Measurements from ENCODE around the gene HAS3.

DNA sequence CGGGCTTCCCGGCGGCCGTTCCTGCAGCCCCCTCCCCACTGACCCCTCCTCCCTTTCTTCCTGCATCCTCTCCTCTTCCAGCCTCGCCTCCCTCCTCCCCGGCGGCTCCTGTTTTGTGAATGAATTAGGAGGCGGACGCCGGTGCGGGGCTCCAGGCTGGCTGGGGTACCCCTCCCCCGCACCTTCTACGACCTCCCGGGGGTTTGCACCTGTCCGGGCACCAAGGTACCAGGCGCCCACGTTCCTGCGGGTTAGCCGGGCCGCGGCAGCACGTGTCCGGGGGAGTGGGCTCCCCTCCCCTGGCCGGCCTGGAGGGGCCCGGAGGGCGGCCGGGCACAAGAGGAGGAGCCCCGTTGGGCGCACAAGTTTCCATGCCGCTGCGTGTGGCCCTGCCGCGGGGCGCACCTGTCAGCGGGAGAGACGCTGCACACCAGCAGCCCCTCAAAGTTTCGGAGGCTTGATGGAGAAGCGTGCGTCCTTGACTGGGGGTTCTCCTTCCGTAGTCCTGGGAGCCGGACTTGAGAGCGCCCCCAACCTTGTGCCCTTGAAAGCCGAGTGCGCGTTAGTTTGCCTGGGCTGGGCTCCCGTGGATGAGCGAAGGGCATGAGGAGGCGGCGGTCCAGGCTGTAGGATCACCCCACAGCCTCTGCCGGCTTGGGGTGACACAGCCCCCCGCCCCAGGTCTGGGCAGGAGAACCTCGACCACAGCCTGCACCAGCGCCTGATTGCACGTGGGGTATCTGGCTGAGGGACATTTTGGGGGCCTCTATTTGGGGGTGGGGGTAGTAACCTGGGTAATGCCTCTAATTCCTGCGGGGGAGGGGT is 1.2 kb downstream of the HAS3 start:
- no peak for TF ChIP-seq POLR2A (IDR thresholded peaks at IDR 0.05)
- TF ChIP-seq CTCF (IDR thresholded peaks at IDR 0.05): no peak
